Hindlimb muscle (tissue), 1 donor: Measurements from ENCODE around the gene RASSF8. TPM values are rescaled to one million over a fixed set of nuclear protein-coding genes. Genes with fewer than 3 reads are reported as not detected.
A peak's percentile ranks its signal among the peaks of the same experiment; 100 is the strongest.

ENCODE experiments used
- DNase-seq: peaks from one replicate; pipeline ENCODE4 v3.0.0-alpha.2; 2013
- polyA plus RNA-seq: library from polyadenylated mRNA; unstranded; fragments of 120-200 nt; gene quantifications from one replicate; pipeline ENCODE4 v1.2.1, GENCODE V29; 2013; ENCODE audit not compliant: insufficient read length

Gene RASSF8
- polyA plus RNA-seq, 1 donor: 18.2 TPM

GRCh38 chr12:25962932-25963525, 4.5 kb downstream of the RASSF8 start:
- DNase-seq: no peak

GRCh38 chr12:25965682-25966081, 7.2 kb downstream of the RASSF8 start:
- DNase-seq: no peak

- DNase-seq: no peak
These were observed 11.6 kb downstream of the RASSF8 start for GRCh38 chr12:25970082-25970481.

GRCh38 chr12:25970916-25971653, 12.6 kb downstream of the RASSF8 start:
- DNase-seq: peak; percentile 73

- DNase-seq: peak; percentile 64
These were observed 13.2 kb downstream of the RASSF8 start for GRCh38 chr12:25971654-25972041.

- DNase-seq: no peak
These were observed 14.3 kb downstream of the RASSF8 start for GRCh38 chr12:25972783-25973182.

- no peak for DNase-seq
These were observed 16.7 kb downstream of the RASSF8 start for GRCh38 chr12:25975179-25975578.

- no peak for DNase-seq
These were observed 17.2 kb downstream of the RASSF8 start for GRCh38 chr12:25975682-25976081.

- DNase-seq: no peak
These were observed 17.8 kb downstream of the RASSF8 start for GRCh38 chr12:25976289-25976688.

GRCh38 chr12:25977047-25977446, 18.6 kb downstream of the RASSF8 start:
- DNase-seq: no peak

GRCh38 chr12:25979059-25979458, 20.6 kb downstream of the RASSF8 start:
- DNase-seq: no peak

GRCh38 chr12:25979563-25979962, 21.1 kb downstream of the RASSF8 start:
- no peak for DNase-seq

GRCh38 chr12:25980035-25980434, 21.6 kb downstream of the RASSF8 start:
- no peak for DNase-seq

GRCh38 chr12:25981597-25981996, 23.1 kb downstream of the RASSF8 start:
- DNase-seq: no peak

- no peak for DNase-seq
These were observed 23.9 kb downstream of the RASSF8 start for GRCh38 chr12:25982416-25982815.

GRCh38 chr12:25983625-25984024, 25.1 kb downstream of the RASSF8 start:
- no peak for DNase-seq

- DNase-seq: no peak
These were observed 26.3 kb downstream of the RASSF8 start for GRCh38 chr12:25984759-25985158.

GRCh38 chr12:25985316-25986175, 27.1 kb downstream of the RASSF8 start:
- DNase-seq: no peak

- DNase-seq: no peak
These were observed 27.7 kb downstream of the RASSF8 start for GRCh38 chr12:25986180-25986579.

GRCh38 chr12:25988505-25988904, 30.0 kb downstream of the RASSF8 start:
- no peak for DNase-seq

- DNase-seq: no peak
These were observed 32.0 kb downstream of the RASSF8 start for GRCh38 chr12:25990495-25990894.

- DNase-seq: no peak
These were observed 33.7 kb downstream of the RASSF8 start for GRCh38 chr12:25992026-25992782.
